ENCODE data around the gene HSPA1A.

The HSPA1A gene

GRCh38 chr6:31865205-31866118 lies 50.1 kb downstream of the HSPA1A start:
- DNase-seq = no peak

Measured in activated CD8-positive, alpha-beta memory T cell treated with anti-CD3 and anti-CD28 coated beads, Interleukin-2, amount 50 U/mL, for 4 hours (primary cell).